H7 (cell line): Measurements from ENCODE around the gene YDJC. TPM values are rescaled to one million over a fixed set of nuclear protein-coding genes. Genes with fewer than 3 reads are reported as not detected.
A peak's percentile ranks its signal among the peaks of the same experiment; 100 is the strongest.
"Not testable (repeated sequence)": the region's sequence is repeated elsewhere in the genome, so short reads cannot be mapped to it uniquely, and the experiment has no call there.

ENCODE experiments used
- DNase-seq: peaks from one replicate; pipeline ENCODE4 v3.0.0; 2012
- H3K27me3 ChIP-seq: 2 replicates; pipeline ENCODE4 v1.6.0; 2011; ENCODE audit warnings: mild to moderate bottlenecking, low read length; ENCODE audit not compliant: control insufficient read depth, insufficient read depth
- H3K36me3 ChIP-seq: replicated peaks from 2 replicates; pipeline ENCODE4 v1.5.1; 2011; ENCODE audit warnings: low read length; ENCODE audit not compliant: control insufficient read depth, insufficient read depth
- H3K4me3 ChIP-seq: 2 replicates; pipeline ENCODE4 v1.5.1; 2011; ENCODE audit warnings: low read depth, mild to moderate bottlenecking, control low read depth, low read length, moderate library complexity; ENCODE audit not compliant: insufficient read depth
- total RNA-seq: library from RNA; depleted of rRNA; stranded (reverse); fragments of >200 nt; shearing (Covaris generic); gene quantifications from 2 replicates; pipeline ENCODE4 v1.2.3, GENCODE V29; 2014

Gene YDJC
- total RNA-seq, 1 experiment from 2014 or later: 53.0 TPM

GRCh38 chr22:21631025-21631424 lies 1.2 kb upstream of the YDJC start:
- peak; percentile 9 for DNase-seq
- no peak overlapping the region for H3K4me3 ChIP-seq
- H3K27me3 ChIP-seq: peaks cover 2% of the 10 kb centered on the region; the same call in 1 of the 2 replicates
- peaks cover 4% of the 10 kb centered on the region for H3K36me3 ChIP-seq

DNA sequence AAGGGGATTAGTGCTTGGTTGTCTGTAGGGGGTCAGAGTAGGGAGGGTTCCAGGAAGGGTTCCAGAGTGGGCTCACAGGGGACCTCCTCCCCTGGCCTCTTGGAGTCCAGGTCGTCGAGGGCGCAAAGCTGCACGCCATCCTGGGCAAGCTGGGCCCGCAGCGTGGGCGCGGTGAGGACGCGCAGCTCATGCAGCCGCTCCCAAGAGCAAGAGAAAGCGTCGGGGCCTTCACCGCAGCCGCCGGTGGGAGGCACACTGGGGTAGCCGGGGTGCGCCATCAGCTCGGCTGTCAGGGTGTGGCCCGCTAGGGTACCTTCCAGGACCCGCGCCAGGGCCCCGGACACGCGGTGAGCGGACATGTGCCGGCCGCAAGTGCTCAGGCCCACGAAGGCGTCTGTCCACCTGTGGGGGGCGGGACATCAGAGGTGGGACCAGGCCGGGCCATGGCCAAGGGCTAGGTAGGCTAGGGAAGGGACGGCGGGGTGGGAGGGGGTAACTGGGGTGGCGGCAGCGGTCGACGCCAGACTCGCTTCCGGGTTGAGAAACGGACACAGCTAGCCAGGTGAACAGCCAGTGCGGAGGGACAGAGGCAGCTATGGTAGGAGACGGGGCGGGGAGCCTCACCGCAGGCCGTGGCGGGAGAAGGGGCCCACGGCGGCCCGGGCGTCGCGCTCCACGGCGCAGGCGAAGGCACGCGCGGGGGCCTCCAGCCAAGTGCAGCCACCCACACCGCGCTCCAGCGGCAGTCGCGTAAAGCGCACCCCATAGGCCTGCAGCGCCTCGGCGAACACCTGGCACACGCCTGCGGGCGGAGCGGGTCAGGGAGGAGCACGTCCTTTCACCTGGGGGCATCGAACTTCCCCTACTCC lies 1.2 kb downstream of the YDJC start:
- no peak for DNase-seq
- Histone ChIP-seq H3K27me3 (peaks cover 2% of the 10 kb centered on the region; the same call in 1 of the 2 replicates), H3K4me3 (peak overlapping the region; percentile 99), H3K36me3 (peaks cover 4% of the 10 kb centered on the region)

DNA sequence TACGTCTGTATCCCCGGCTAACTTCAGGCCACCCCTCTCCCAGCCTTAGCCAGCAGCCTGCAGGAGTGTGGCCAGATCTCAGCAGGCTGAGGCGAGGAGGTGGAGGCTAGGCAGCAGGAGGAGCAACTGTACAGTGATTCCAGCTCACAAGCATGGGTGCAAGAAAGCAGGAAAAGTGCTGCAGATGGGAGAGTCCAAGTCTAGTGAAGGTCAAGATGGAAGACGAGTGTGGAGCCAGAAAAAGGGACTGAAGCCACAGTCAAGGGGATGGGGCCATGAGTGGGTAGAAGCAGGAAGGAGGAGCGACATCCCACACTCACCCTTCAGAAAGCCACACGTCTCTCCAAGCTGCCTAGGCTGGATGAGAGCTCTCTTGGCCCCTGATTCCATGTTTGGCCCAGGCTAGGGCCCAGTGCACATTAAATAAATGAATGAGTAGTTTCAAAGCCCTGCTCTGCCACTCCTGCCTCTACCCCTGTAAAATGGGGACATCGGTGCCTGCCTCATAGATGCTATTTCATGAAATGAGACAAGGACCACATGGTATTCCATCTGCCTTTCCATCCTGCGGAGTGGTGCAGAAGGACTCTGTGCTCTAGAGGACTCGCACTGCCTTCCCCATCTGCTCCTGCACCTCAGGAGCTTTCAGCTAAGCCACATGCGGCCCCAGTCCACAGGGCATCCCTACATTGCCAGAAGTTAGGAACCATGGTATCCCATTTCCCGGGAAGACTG lies 2.9 kb downstream of the YDJC start:
- Histone ChIP-seq H3K27me3 (no peaks in the 10 kb centered on the region), H3K36me3 (peaks cover 7% of the 10 kb centered on the region), H3K4me3 (no peak overlapping the region)
- DNase-seq: peak; percentile 20

- peak; percentile 8 for DNase-seq
- Histone ChIP-seq H3K36me3 (peaks cover 7% of the 10 kb centered on the region), H3K27me3 (no peaks in the 10 kb centered on the region), H3K4me3 (no peak overlapping the region)
Observed at GRCh38 chr22:21626073-21626734, 3.6 kb downstream of the YDJC start.

DNA sequence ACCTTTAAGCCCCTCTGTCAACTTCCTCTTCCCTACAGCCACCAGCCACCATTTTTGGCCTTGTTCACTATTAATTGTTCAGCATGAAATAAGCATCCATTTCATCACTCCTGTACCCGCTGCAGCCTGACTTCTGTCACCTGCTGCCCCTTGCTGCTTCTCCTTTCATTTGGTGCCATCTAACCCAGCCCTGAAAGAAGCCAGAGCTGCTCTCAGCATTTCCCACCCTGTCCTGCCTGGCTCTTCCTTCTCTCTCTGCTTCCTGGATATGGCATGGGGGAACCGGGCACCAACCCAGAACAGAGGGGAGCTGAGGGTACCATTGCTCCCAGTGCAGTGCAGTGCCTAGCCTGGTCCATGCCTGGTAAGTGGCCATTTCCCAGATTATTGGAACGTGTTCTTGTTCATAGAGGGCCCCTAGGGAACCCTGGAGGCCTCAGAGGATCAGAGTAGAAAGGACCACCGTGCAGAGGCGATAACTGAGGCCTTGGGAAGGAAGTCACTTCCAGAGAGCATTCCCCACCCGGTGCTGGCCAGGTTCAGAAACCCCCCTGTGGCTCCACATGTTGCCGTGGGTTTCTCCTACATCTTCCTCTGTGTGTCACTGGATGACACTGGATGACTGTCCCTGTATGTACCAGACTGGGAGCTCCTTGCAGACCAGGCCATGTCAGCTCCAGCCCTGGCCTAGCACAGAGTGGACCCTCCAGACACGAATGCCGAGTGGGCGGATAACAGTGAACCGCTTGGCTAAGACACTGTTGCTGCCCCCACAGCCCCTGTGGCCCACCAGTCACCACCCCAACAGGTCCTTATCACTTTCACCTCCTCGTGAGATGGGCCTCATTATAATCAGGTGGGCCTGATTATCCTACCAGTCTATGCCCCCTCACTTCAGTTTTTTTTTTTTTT lies 4.7 kb downstream of the YDJC start:
- Histone ChIP-seq H3K27me3 (no peaks in the 10 kb centered on the region), H3K4me3 (no peak overlapping the region), H3K36me3 (peaks cover 7% of the 10 kb centered on the region)
- peak; percentile 20 for DNase-seq

DNA sequence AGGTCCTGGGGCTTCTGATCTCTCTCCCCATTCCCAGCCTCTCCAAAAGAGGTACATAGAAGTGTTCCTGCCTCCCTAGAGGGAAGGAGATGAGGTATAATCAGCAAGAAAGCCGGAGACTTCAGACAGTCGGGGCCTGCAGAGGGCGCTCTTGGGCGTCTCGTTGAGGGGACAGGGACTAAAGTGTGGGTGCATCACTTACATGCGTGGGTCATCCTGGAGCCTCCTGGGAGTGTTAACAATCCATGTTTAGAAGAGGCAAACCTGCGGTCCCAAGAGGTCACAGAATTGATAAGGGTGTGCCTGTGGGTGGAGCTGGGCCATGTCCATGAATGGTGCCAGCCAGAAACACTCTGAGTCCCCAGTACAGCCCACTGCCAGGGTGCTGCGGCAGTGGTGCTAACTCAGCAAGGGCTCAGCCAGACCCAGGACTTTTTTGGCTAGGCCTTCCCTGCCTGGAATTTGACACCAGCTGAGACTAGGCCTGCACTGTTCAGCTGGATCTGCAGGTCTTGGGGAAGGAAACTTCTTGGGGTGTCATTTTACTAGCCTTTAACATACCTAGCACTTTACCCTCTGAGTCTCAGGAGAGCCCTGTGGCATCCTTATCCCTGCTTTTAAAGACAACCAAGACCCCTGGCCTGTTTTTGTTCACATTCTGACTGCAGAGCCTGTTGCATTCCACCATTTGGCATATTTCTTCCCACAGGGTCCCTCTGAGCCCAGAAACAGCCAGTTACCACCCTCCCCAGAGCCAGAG lies 5.5 kb downstream of the YDJC start:
- peak; percentile 83 for DNase-seq
- peaks cover 7% of the 10 kb centered on the region for H3K36me3 ChIP-seq
- no peak overlapping the region for H3K4me3 ChIP-seq
- no peaks in the 10 kb centered on the region for H3K27me3 ChIP-seq

- Histone ChIP-seq H3K27me3 (no peaks in the 10 kb centered on the region), H3K4me3 (no peak overlapping the region), H3K36me3 (peaks cover 8% of the 10 kb centered on the region)
- DNase-seq: peak; percentile 32
Observed at GRCh38 chr22:21623648-21623970, 6.2 kb downstream of the YDJC start.

DNA sequence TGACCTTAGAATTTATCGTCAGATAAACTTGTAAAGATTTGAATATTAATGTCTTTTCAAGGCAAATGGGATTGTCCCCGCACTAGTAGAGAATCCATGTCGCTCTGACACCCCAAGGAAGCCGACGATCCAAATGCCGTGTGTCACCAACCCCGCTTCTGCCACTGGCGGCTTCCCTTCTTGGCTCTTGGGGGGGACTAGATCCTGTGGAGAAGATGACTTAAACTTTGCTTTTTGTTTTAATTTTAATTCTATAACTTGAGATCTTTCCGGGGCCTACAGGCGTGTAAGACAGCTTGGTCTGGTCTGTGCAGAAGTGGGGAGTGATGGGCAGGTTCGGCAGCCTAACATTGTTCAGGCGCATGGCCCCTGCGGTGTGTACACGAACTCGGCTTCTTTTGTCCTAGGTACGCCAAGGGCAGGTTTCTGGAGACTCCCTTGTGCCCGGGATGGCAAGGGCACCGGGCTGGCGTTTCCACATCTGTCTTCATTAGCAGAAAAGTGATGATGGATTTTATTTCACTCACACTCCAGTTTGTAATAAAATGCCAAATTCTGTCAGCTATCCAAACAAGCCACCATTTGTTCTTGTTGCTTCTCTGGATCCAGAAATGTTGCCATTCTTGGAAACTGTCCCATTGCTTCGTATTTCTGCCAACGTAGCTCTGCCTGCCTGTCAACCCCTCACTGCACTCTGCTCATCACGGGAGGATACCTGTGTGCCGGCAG lies 6.7 kb downstream of the YDJC start:
- Histone ChIP-seq H3K36me3 (peaks cover 7% of the 10 kb centered on the region), H3K27me3 (no peaks in the 10 kb centered on the region), H3K4me3 (no peak overlapping the region)
- peak; percentile 16 for DNase-seq

DNA sequence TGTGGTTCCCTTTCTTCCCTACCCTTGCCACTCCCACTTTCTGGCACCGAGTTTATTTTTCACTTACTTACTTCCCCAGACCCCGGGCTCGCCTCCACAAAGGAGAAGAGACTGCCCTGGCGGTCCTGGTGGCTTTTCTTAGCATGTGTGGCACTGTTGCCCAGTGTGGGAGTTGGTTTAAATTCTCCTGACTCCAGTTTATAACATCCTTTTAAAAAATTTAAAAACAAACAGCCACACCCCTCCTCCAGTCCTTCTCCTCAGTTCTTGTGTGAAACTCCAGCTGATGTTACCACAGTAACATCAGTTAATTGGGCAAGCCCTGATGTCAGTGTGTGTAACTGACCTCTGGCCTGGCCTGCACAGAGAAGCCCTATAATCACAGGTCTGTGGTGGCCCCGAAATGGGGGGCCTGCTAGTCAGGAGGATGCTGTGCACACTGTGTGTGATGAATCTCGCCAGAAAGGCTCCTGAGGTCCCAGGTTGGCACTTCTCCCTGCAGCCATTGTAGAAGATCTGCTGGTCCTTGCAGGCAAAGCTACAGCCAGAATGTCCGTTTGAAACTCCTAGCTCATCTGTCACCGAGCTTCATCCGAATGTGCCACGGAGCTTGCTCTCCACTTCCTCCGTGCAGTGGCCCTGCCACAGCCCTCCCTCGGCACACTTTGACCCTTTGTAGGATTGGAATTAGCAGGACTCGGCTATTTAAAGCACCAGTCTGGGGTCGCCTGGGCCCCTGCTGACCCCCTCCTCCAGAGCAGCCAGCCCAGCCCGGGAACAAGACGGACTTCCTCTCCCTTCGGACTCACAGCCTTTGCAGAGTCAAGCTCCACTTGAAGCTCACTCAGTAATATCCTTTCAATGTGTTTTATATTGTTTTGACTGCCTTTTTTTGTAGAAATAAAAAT lies 7.6 kb downstream of the YDJC start:
- no peaks in the 10 kb centered on the region for H3K27me3 ChIP-seq
- H3K36me3 ChIP-seq: peaks cover 4% of the 10 kb centered on the region
- peak; percentile 12 for DNase-seq
- H3K4me3 ChIP-seq: no peak overlapping the region

GRCh38 chr22:21621025-21621424 lies 8.8 kb downstream of the YDJC start:
- H3K36me3 ChIP-seq: peaks cover 4% of the 10 kb centered on the region
- no peaks in the 10 kb centered on the region for H3K27me3 ChIP-seq
- peak; percentile 4 for DNase-seq
- no peak overlapping the region for H3K4me3 ChIP-seq

DNA sequence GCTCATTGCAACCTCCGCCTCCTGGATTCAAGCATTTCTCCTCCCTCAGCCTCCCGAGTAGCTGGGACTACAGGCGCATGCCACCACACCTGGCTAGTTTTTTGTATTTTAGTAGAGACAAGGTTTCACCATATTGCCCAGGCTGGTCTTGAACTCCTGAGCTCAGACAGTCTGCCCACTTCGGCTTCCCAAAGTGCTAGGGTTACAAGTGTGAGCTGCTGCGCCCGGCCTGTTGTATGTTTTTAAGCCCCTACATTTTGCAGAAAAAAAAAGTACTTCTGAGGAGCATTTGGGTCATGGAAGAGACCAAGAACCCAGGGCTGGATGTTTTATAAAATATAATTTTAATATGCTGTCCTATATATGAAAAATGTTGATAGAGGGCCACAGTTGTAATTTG lies 12.5 kb downstream of the YDJC start:
- DNase-seq, H3K36me3 ChIP-seq, H3K27me3 ChIP-seq, H3K4me3 ChIP-seq: not testable (repeated sequence)

- H3K27me3 ChIP-seq: no peaks in the 10 kb centered on the region
- DNase-seq: no peak
- H3K4me3 ChIP-seq: no peak overlapping the region
- peaks cover 17% of the 10 kb centered on the region for H3K36me3 ChIP-seq
Observed at GRCh38 chr22:21615731-21616130, 14.1 kb downstream of the YDJC start.
